Chondrocyte (in vitro differentiated cells): Measurements from ENCODE around the gene OPALIN. TPM values are rescaled to one million over a fixed set of nuclear protein-coding genes. Genes with fewer than 3 reads are reported as not detected.

ENCODE experiments used
- DNase-seq: peaks from one replicate; pipeline ENCODE4 v3.0.0; 2021; ENCODE audit warnings: mixed read lengths, low spot score
- H3K27ac Mint-ChIP-seq: one replicate; pipeline ENCODE4 v1.8.0; 2021; ENCODE audit warnings: mild to moderate bottlenecking, moderate library complexity, mixed read lengths; ENCODE audit not compliant: unreplicated experiment
- H3K27me3 Mint-ChIP-seq: 2 replicates; pipeline ENCODE4 v1.8.0; 2021; ENCODE audit warnings: low read depth, mixed read lengths
- H3K36me3 Mint-ChIP-seq: 2 replicates; pipeline ENCODE4 v1.8.0; 2021; ENCODE audit warnings: low read depth, mixed read lengths
- H3K4me1 Mint-ChIP-seq: 2 replicates; pipeline ENCODE4 v1.8.0; 2021; ENCODE audit warnings: low read depth, mild to moderate bottlenecking, mixed read lengths
- H3K4me3 Mint-ChIP-seq: one replicate; pipeline ENCODE4 v1.8.0; 2021; ENCODE audit warnings: mild to moderate bottlenecking, moderate library complexity, mixed read lengths; ENCODE audit not compliant: unreplicated experiment
- H3K9me3 Mint-ChIP-seq: 2 replicates; pipeline ENCODE4 v1.8.0; 2021; ENCODE audit warnings: low read depth, mixed read lengths
- CTCF ChIP-seq: fragments of 200-600 bp; sonication (generic); IDR thresholded peaks from 2 replicates; pipeline ENCODE4 v1.5.0; 2021; ENCODE audit warnings: antibody characterized with exemption, mild to moderate bottlenecking, moderate library complexity
- total RNA-seq: library from RNA; stranded (reverse); gene quantifications from 3 replicates; pipeline ENCODE4 v1.2.1, GENCODE V29; 2021

Gene OPALIN
- total RNA-seq, 1 donor from 2014 or later = not detected

GRCh38 chr10:96379758-96380157 is 21.0 kb upstream of the OPALIN start:
- Mint-ChIP-seq H3K27me3 (peaks cover 7% of the 10 kb centered on the region), H3K27ac (no peak overlapping the region), H3K36me3 (no peaks in the 10 kb centered on the region), H3K4me1 (peaks cover 17% of the 10 kb centered on the region), H3K4me3 (no peak overlapping the region), H3K9me3 (no peaks in the 10 kb centered on the region)
- DNase-seq = no peak
- TF ChIP-seq CTCF = no peak

GRCh38 chr10:96378741-96379140 is 19.9 kb upstream of the OPALIN start:
- TF ChIP-seq CTCF = no peak
- Mint-ChIP-seq H3K4me3 (no peak overlapping the region), H3K9me3 (no peaks in the 10 kb centered on the region), H3K36me3 (no peaks in the 10 kb centered on the region), H3K27ac (no peak overlapping the region), H3K4me1 (peaks cover 19% of the 10 kb centered on the region), H3K27me3 (peaks cover 7% of the 10 kb centered on the region)
- DNase-seq = no peak

GRCh38 chr10:96377816-96378294 is 19.1 kb upstream of the OPALIN start:
- no peaks in the 10 kb centered on the region for H3K9me3 Mint-ChIP-seq
- H3K27ac Mint-ChIP-seq = no peak overlapping the region
- no peaks in the 10 kb centered on the region for H3K36me3 Mint-ChIP-seq
- DNase-seq = no peak
- TF ChIP-seq CTCF = no peak
- no peak overlapping the region for H3K4me3 Mint-ChIP-seq
- peaks cover 7% of the 10 kb centered on the region for H3K27me3 Mint-ChIP-seq
- peaks cover 19% of the 10 kb centered on the region for H3K4me1 Mint-ChIP-seq

DNA sequence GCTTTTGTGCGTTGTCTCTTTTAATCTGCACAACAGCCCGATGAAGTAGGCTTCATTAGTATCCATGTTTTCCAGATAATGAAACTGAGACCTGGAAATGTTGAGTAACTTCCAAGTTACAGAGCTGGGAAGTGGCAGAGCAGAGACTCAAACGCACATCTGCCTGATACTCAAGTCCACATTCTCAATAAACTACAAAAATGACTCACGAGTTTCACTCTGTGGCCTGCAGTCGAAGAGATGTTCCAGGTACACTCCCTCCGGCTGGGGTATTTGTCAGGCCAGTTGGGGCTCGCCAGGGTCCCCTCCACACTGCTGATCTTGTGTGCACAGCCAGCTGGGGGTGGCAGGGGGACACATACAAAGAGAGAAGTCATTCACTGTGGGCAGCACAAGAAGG is 17.7 kb upstream of the OPALIN start:
- no peaks in the 10 kb centered on the region for H3K9me3 Mint-ChIP-seq

DNA sequence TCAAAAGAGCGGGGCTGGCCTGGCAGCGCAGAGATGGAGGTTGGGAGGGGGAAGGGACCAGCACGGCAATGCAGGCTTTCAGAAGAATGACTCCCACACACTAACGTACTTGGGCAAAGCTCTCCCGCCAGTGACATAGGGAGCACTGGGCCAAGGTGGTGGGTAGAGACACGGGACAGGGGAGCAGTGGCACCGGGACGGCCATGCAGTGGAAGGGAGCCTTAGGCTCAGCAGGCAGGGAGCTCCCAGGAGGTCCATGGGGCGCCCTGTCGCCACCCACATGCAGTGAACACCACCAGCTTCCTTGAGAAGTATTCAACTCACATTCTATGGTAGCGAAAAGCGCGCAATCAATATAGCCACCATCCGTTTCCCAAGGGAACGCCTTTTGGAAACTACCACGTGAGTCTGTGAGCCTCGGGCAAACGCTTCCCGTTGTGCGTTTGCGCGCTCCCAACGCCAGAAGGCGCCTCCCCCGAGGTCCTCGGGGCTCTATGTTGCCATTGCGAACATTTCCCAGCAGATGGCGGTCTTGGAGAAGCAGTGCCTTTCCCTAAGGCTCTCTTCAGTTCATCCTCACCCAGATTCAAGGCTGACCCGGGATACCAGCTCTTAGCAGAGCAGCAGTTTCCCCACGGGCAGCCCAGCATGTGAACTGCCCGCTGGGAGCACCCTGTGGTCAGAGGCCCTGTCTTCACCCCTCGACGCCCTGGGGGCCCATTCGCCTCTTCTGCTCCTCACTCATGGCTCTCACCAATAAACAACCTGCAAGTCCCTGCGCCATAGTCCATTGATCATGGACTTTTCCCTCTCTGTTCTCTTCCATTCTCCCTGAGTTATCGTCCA is 16.4 kb upstream of the OPALIN start:
- Mint-ChIP-seq H3K4me1 (peaks cover 15% of the 10 kb centered on the region), H3K27ac (no peak overlapping the region), H3K4me3 (peak overlapping the region; percentile 77), H3K9me3 (no peaks in the 10 kb centered on the region), H3K27me3 (peaks cover 7% of the 10 kb centered on the region), H3K36me3 (no peaks in the 10 kb centered on the region)
- DNase-seq = no peak
- peak; percentile 99 for TF ChIP-seq CTCF

More for the DNA sequence above, 17.7 kb upstream of the OPALIN start:
- no peaks in the 10 kb centered on the region for H3K36me3 Mint-ChIP-seq
- no peak for TF ChIP-seq CTCF
- H3K4me3 Mint-ChIP-seq = no peak overlapping the region
- no peak for DNase-seq
- H3K27me3 Mint-ChIP-seq = peaks cover 7% of the 10 kb centered on the region
- H3K4me1 Mint-ChIP-seq = peaks cover 19% of the 10 kb centered on the region
- no peak overlapping the region for H3K27ac Mint-ChIP-seq
